Measurements from ENCODE around the gene MYOM3. TPM values are rescaled to one million over a fixed set of nuclear protein-coding genes. Genes with fewer than 3 reads are reported as not detected.

Gene MYOM3
- total and polyA plus RNA-seq, 2 of the 4 experiments (the other 2 are of a cell fraction), result 0.03 TPM; not detected in 1

- Histone ChIP-seq H3K9me3 (ENCODE audit: control insufficient read depth, insufficient read depth, low read length) (no peaks in the 10 kb centered on the region), H2AK5ac (ENCODE audit: low read depth, low read length) (peak overlapping the region; percentile 46), H4K91ac (ENCODE audit: insufficient read depth, low read depth, low read length) (peak overlapping the region; percentile 76), H3K27me3 (ENCODE audit: control insufficient read depth, insufficient read depth, low read length) (no peaks in the 10 kb centered on the region), H3K79me1 (ENCODE audit: low read depth in 1 of 2, low read length in 2 of 2) (peaks cover 0 to 11% of the 10 kb centered on the region in 2 experiments; a peak in 1 of 4 replicates), H2AK9ac (replicated peaks; ENCODE audit: low read depth, low read length, poor library complexity) (peak overlapping the region; percentile 89), H3K23ac (ENCODE audit: low read depth, low read length) (peak overlapping the region; percentile 68; the same call in 1 of the 2 replicates), H3K9ac (ENCODE audit: low read depth, low read length) (no peak overlapping the region), H3K4me2 (ENCODE audit: low read depth, low read length) (no peak overlapping the region), H3K18ac (ENCODE audit: low read depth, low read length) (no peak overlapping the region), H2BK5ac (ENCODE audit: low read depth, low read length, poor library complexity, severe bottlenecking) (peak overlapping the region; percentile 52), H2BK15ac (ENCODE audit: low read depth, low read length) (peak overlapping the region; percentile 83; the same call in 1 of the 3 replicates), H3K14ac (replicated peaks; ENCODE audit: low read depth, low read length) (peak overlapping the region; percentile 38; the same call in 1 of the 2 replicates), H3K4ac (ENCODE audit: low read depth, low read length) (peak overlapping the region; percentile 85), H4K20me1 (ENCODE audit: insufficient read depth, low read length) (no peaks in the 10 kb centered on the region), H3K9me1 (ENCODE audit: insufficient read depth, low read length) (peaks cover 27% of the 10 kb centered on the region), H3K27ac (ENCODE audit: insufficient read depth, low read length) (peak overlapping the region; percentile 72; the same call in 1 of the 2 replicates), H2AFZ (replicated peaks; ENCODE audit: low read length, poor library complexity) (peak overlapping the region; percentile 78), H4K5ac (ENCODE audit: low read depth, low read length) (peak overlapping the region; percentile 69), H4K8ac (ENCODE audit: low read depth in 2 of 2, low read length in 2 of 2) (peak overlapping the region in 1 of 2 experiments; percentile 63; a peak in 2 of 4 replicates), H3K56ac (ENCODE audit: extremely low read depth, insufficient read depth, low read length) (no peak overlapping the region; the same call in 1 of the 2 replicates), H2BK20ac (ENCODE audit: low read depth, low read length) (peak overlapping the region; percentile 54), H3K4me3 (ENCODE audit: insufficient read depth, low read depth, low read length) (no peak overlapping the region), H3K4me1 (ENCODE audit: control insufficient read depth, insufficient read depth, low read length) (peaks cover 26% of the 10 kb centered on the region), H2BK120ac (ENCODE audit: low read depth, low read length) (peak overlapping the region; percentile 89; the same call in 1 of the 2 replicates), H3K36me3 (ENCODE audit: control insufficient read depth, insufficient read depth, low read length) (no peaks in the 10 kb centered on the region)
- in situ Hi-C loops (cut with MboI; ENCODE audit: low sequenced_read_pairs), result loop anchor here (5.0 kb wide), 1 partner anchor 43 kb away; no protein-coding TSS in a partner anchor
- ChIA-PET CTCF (interaction anchor here (0.7 kb wide), 1 partner anchor 209 kb away, joined by 3 read pairs; no protein-coding TSS in a partner anchor), POLR2A (ENCODE audit: unreplicated experiment) (no interaction called here)
- no peak; the same call in 1 of the 2 replicates for ATAC-seq (ENCODE audit: low read depth)
- BruUV-seq (replicated peaks), result no TSS peak
- intact Hi-C loops (cut with micrococcal nuclease), result no loop called here
- TF ChIP-seq NFE2L2 (IDR thresholded peaks at IDR 0.05; ENCODE audit: low read depth, low read length) (peak; percentile 57), RAD21 (IDR thresholded peaks at IDR 0.05; ENCODE audit: low read length) (no peak), MAFK (IDR thresholded peaks at IDR 0.05; ENCODE audit: low read depth, low read length) (peak; percentile 82), FOS (IDR thresholded peaks at IDR 0.05; ENCODE audit: low read depth, low read length) (peak; percentile 51; the same call in 1 of the 2 replicates)
- 0% methylated on average over 2 of the region's 5 CpGs; no CpG with 5 or more reads in 1 of the 2 experiments for WGBS, 2 experiments (ENCODE audit: extremely low coverage in 2 of 2, insufficient read length in 1 of 2)
- DNase-seq, result peak; percentile 70
- dilution Hi-C loops (cut with HindIII; ENCODE audit: low sequenced_read_pairs, unreplicated experiment), result no loop called here
Observed at GRCh38 chr1:24020025-24020424, 91.9 kb downstream of the MYOM3 start.
